ENCODE measurements around the gene OSBPL1A.

- TF ChIP-seq, protein P1, sequence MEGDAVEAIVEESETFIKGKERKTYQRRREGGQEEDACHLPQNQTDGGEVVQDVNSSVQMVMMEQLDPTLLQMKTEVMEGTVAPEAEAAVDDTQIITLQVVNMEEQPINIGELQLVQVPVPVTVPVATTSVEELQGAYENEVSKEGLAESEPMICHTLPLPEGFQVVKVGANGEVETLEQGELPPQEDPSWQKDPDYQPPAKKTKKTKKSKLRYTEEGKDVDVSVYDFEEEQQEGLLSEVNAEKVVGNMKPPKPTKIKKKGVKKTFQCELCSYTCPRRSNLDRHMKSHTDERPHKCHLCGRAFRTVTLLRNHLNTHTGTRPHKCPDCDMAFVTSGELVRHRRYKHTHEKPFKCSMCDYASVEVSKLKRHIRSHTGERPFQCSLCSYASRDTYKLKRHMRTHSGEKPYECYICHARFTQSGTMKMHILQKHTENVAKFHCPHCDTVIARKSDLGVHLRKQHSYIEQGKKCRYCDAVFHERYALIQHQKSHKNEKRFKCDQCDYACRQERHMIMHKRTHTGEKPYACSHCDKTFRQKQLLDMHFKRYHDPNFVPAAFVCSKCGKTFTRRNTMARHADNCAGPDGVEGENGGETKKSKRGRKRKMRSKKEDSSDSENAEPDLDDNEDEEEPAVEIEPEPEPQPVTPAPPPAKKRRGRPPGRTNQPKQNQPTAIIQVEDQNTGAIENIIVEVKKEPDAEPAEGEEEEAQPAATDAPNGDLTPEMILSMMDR (IDR thresholded peaks at IDR 0.05; ENCODE audit: low read depth, low read length): no peak
- no peak for TF ChIP-seq EZH2phosphoT487 (IDR thresholded peaks at IDR 0.05; ENCODE audit: low read depth)
Measured at GRCh38 chr18:24428709-24429108, 31.1 kb upstream of the OSBPL1A start.

All from OCI-LY3 (cell line).